LNCaP clone FGC (cell line): Measurements from ENCODE around the gene PRSS2.

Experiments
- DNase-seq: peaks from one replicate; pipeline ENCODE4 v3.0.0-alpha.2; 2011; ENCODE audit warnings: low read depth
- H3K4me3 ChIP-seq: 2 replicates; pipeline ENCODE4 v1.5.1; 2011; ENCODE audit warnings: mild to moderate bottlenecking, low read depth, low read length, control low read depth
- CTCF ChIP-seq: IDR thresholded peaks from 2 replicates; pipeline ENCODE4 v1.5.1; 2012; ENCODE audit warnings: mild to moderate bottlenecking; ENCODE audit not compliant: control insufficient read depth, insufficient read depth; ENCODE audit errors: extremely low read depth

PRSS2 gene

GRCh38 chr7:142805350-142806021, 34.7 kb downstream of the PRSS2 start:
- H3K4me3 ChIP-seq = no peak overlapping the region
- DNase-seq = no peak
- TF ChIP-seq CTCF = no peak

GRCh38 chr7:142806022-142806356, 35.2 kb downstream of the PRSS2 start:
- H3K4me3 ChIP-seq = no peak overlapping the region
- no peak for DNase-seq
- TF ChIP-seq CTCF = no peak

- DNase-seq = no peak
- H3K4me3 ChIP-seq = no peak overlapping the region
- no peak for TF ChIP-seq CTCF
Observed at GRCh38 chr7:142806957-142807356, 36.2 kb downstream of the PRSS2 start.

GRCh38 chr7:142807855-142808460, 37.2 kb downstream of the PRSS2 start:
- no peak for DNase-seq
- TF ChIP-seq CTCF = no peak
- H3K4me3 ChIP-seq = no peak overlapping the region

GRCh38 chr7:142808461-142808801, 37.7 kb downstream of the PRSS2 start:
- TF ChIP-seq CTCF = no peak
- DNase-seq = no peak
- H3K4me3 ChIP-seq = no peak overlapping the region

GRCh38 chr7:142808802-142809583, 38.2 kb downstream of the PRSS2 start:
- no peak for TF ChIP-seq CTCF
- no peak for DNase-seq
- no peak overlapping the region for H3K4me3 ChIP-seq
